GM12801 (cell line): ENCODE measurements around the gene PDIA4.

ENCODE experiments used
- CTCF ChIP-seq: IDR thresholded peaks from one replicate; pipeline ENCODE4 v1.5.1; 2011; ENCODE audit warnings: control low read depth; ENCODE audit not compliant: insufficient read length; ENCODE audit errors: extremely low read depth

PDIA4 gene

GRCh38 chr7:148958061-148958460, 70.2 kb downstream of the PDIA4 start:
- no peak for TF ChIP-seq CTCF

GRCh38 chr7:148954766-148955165, 73.5 kb downstream of the PDIA4 start:
- TF ChIP-seq CTCF: no peak

- no peak for TF ChIP-seq CTCF
These were observed 74.6 kb downstream of the PDIA4 start for GRCh38 chr7:148953676-148954075.
